ENCODE results near the gene SP140.
A peak's percentile ranks its signal among the peaks of the same experiment; 100 is the strongest.
"Not testable (repeated sequence)": the region's sequence is repeated elsewhere in the genome, so short reads cannot be mapped to it uniquely, and the experiment has no call there.

The SP140 gene

DNA sequence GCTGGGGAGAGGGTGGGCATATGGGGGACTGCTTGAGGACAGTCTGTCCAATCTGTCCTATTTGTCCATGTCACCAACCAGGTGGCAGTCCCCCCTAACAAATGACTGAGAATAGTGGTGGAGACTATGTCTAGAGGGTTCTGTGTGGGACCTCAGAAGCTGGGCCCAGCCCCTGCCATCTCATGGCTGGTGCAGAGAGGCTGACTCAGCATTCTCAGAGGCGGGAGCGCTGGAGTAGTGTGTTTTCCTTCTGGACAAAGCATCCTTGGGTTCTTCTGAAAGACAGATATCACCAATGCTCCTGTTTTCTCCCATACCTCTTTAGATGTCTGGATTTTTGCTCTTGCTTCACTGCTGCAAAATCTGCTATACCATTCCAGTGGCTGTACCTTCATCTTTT is 57.4 kb downstream of the SP140 start:
- Histone ChIP-seq H4K12ac (ENCODE audit: low read depth, low read length) (no peak overlapping the region), H3K79me2 (ENCODE audit: control insufficient read depth, insufficient read depth, low read length, poor library complexity) (no peaks in the 10 kb centered on the region), H3K27ac (ENCODE audit: low read depth, low read length) (no peak overlapping the region), H3K4ac (ENCODE audit: low read depth, low read length) (no peak overlapping the region), H2BK5ac (ENCODE audit: low read depth, low read length, poor library complexity) (no peak overlapping the region), H4K91ac (ENCODE audit: low read depth, low read length) (no peak overlapping the region), H2AK5ac (ENCODE audit: low read length) (no peak overlapping the region), H3K4me2 (ENCODE audit: low read length) (no peak overlapping the region), H3K18ac (ENCODE audit: low read length) (no peak overlapping the region), H3K23ac (ENCODE audit: low read length) (no peak overlapping the region), H3K9ac (ENCODE audit: low read length) (no peak overlapping the region), H2BK12ac (ENCODE audit: low read length) (no peak overlapping the region), H2BK120ac (ENCODE audit: insufficient read depth, low read length, poor library complexity) (no peak overlapping the region), H2AFZ (ENCODE audit: insufficient read depth, low read length, poor library complexity) (no peak overlapping the region), H4K8ac (ENCODE audit: low read depth, low read length) (no peak overlapping the region), H3K27me3 (ENCODE audit: insufficient read depth, low read length) (no peaks in the 10 kb centered on the region), H3K4me1 (ENCODE audit: control insufficient read depth in 1 of 2, insufficient read depth in 2 of 2, low read length in 2 of 2) (no peaks in the 10 kb centered on the region), H3K9me3 (ENCODE audit: insufficient read depth, low read depth, low read length) (no peaks in the 10 kb centered on the region), H3K14ac (ENCODE audit: low read length) (no peak overlapping the region), H3K79me1 (ENCODE audit: low read length) (no peaks in the 10 kb centered on the region), H3K36me3 (ENCODE audit: control insufficient read depth in 1 of 2, insufficient read depth in 2 of 2, low read length in 2 of 2) (no peaks in the 10 kb centered on the region), H3K4me3 (ENCODE audit: low read depth, low read length) (no peak overlapping the region)
- WGBS (ENCODE audit: extremely low coverage, insufficient coverage, insufficient read length): no CpG with 5 or more reads among the region's 2 CpGs
- DNase-seq: no peak

- DNase-seq: no peak
These were observed 60.5 kb downstream of the SP140 start for GRCh38 chr2:230286048-230286447.

DNA sequence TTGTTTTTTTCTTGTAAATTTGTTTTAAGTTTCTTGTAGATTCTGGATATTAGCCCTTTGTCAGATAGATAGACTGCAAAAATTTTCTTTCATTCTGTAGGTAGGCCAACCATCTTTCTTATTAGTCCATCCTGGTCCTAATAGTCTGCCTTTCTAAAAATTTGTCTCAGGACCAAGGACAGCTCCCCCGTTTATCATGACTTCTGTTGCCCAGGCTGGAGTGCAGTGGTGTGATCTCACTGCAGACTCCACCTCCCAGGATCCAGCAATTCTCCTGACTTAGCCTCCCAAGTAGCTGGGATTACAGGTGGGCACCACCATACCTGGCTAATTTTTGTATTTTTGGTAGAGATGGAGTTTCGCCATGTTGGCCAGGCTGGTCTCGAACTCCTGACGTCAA is 63.8 kb downstream of the SP140 start:
- H3K79me1 ChIP-seq (ENCODE audit: low read length); H3K36me3 ChIP-seq (ENCODE audit: control insufficient read depth in 1 of 2, insufficient read depth in 2 of 2, low read length in 2 of 2); H2AK5ac ChIP-seq (ENCODE audit: low read length); H3K14ac ChIP-seq (ENCODE audit: low read length); H2BK120ac ChIP-seq (ENCODE audit: insufficient read depth, low read length, poor library complexity); H3K9me3 ChIP-seq (ENCODE audit: insufficient read depth, low read depth, low read length); H2AFZ ChIP-seq (ENCODE audit: insufficient read depth, low read length, poor library complexity); H4K91ac ChIP-seq (ENCODE audit: low read depth, low read length); H3K4me3 ChIP-seq (ENCODE audit: low read depth, low read length); H4K8ac ChIP-seq (ENCODE audit: low read depth, low read length); H3K18ac ChIP-seq (ENCODE audit: low read length); H2BK12ac ChIP-seq (ENCODE audit: low read length); H3K79me2 ChIP-seq (ENCODE audit: control insufficient read depth, insufficient read depth, low read length, poor library complexity); H3K4me1 ChIP-seq (ENCODE audit: control insufficient read depth in 1 of 2, insufficient read depth in 2 of 2, low read length in 2 of 2); H3K27ac ChIP-seq (ENCODE audit: low read depth, low read length); H2BK5ac ChIP-seq (ENCODE audit: low read depth, low read length, poor library complexity); H3K9ac ChIP-seq (ENCODE audit: low read length); H3K4me2 ChIP-seq (ENCODE audit: low read length); H4K12ac ChIP-seq (ENCODE audit: low read depth, low read length); H3K4ac ChIP-seq (ENCODE audit: low read depth, low read length); H3K23ac ChIP-seq (ENCODE audit: low read length); H3K27me3 ChIP-seq (ENCODE audit: insufficient read depth, low read length): not testable (repeated sequence)
- no CpG with 5 or more reads among the region's 4 CpGs for WGBS (ENCODE audit: extremely low coverage, insufficient coverage, insufficient read length)
- peak; percentile 10 to 67 for DNase-seq

More at GRCh38 chr2:230286048-230286447, 60.5 kb downstream of the SP140 start:
- H3K14ac ChIP-seq (ENCODE audit: low read length): no peak overlapping the region
- H2BK5ac ChIP-seq (ENCODE audit: low read depth, low read length, poor library complexity): no peak overlapping the region
- no peaks in the 10 kb centered on the region for H3K27me3 ChIP-seq (ENCODE audit: insufficient read depth, low read length)
- no peak overlapping the region for H2AK5ac ChIP-seq (ENCODE audit: low read length)
- no peak overlapping the region for H2BK12ac ChIP-seq (ENCODE audit: low read length)
- H3K4me1 ChIP-seq (ENCODE audit: control insufficient read depth in 1 of 2, insufficient read depth in 2 of 2, low read length in 2 of 2): no peaks in the 10 kb centered on the region
- no peak overlapping the region for H3K9ac ChIP-seq (ENCODE audit: low read length)
- no peak overlapping the region for H3K27ac ChIP-seq (ENCODE audit: low read depth, low read length)
- H4K8ac ChIP-seq (ENCODE audit: low read depth, low read length): no peak overlapping the region
- H3K4ac ChIP-seq (ENCODE audit: low read depth, low read length): no peak overlapping the region
- H2AFZ ChIP-seq (ENCODE audit: insufficient read depth, low read length, poor library complexity): no peak overlapping the region
- H3K9me3 ChIP-seq (ENCODE audit: insufficient read depth, low read depth, low read length): no peaks in the 10 kb centered on the region
- no peak overlapping the region for H3K4me2 ChIP-seq (ENCODE audit: low read length)
- H4K91ac ChIP-seq (ENCODE audit: low read depth, low read length): no peak overlapping the region
- H3K79me2 ChIP-seq (ENCODE audit: control insufficient read depth, insufficient read depth, low read length, poor library complexity): no peaks in the 10 kb centered on the region
- H4K12ac ChIP-seq (ENCODE audit: low read depth, low read length): no peak overlapping the region
- no peak overlapping the region for H2BK120ac ChIP-seq (ENCODE audit: insufficient read depth, low read length, poor library complexity)
- H3K23ac ChIP-seq (ENCODE audit: low read length): no peak overlapping the region
- H3K36me3 ChIP-seq (ENCODE audit: control insufficient read depth in 1 of 2, insufficient read depth in 2 of 2, low read length in 2 of 2): no peaks in the 10 kb centered on the region
- no peak overlapping the region for H3K18ac ChIP-seq (ENCODE audit: low read length)
- no peaks in the 10 kb centered on the region for H3K79me1 ChIP-seq (ENCODE audit: low read length)
- H3K4me3 ChIP-seq (ENCODE audit: low read depth, low read length): no peak overlapping the region
- WGBS (ENCODE audit: extremely low coverage, insufficient coverage, insufficient read length): no CpG with 5 or more reads among the region's 3 CpGs

DNA sequence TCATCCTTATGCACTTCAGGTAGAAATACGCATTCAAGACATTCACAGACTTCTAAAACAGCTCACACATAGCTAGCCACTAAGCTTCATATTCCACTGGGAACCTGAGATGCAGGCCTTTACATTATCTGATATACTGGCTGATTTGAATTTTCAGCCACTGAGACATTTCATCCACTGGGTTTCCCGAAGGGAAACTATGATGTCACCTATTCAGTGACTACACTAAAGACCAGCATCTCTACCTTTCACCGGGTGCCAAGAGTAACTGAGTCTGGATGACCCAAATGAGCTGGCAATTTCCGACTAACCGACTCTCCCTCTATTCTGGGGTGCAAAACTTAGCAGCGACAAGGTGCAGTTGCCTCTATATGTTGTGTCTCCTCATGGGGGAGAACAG is 69.7 kb downstream of the SP140 start:
- H3K4me3 ChIP-seq (ENCODE audit: low read depth, low read length): no peak overlapping the region
- H3K79me2 ChIP-seq (ENCODE audit: control insufficient read depth, insufficient read depth, low read length, poor library complexity): no peaks in the 10 kb centered on the region
- no peak overlapping the region for H2AK5ac ChIP-seq (ENCODE audit: low read length)
- H4K91ac ChIP-seq (ENCODE audit: low read depth, low read length): no peak overlapping the region
- peak; percentile 4 to 55 for DNase-seq
- no peak overlapping the region for H3K14ac ChIP-seq (ENCODE audit: low read length)
- no peak overlapping the region for H3K4ac ChIP-seq (ENCODE audit: low read depth, low read length)
- H2AFZ ChIP-seq (ENCODE audit: insufficient read depth, low read length, poor library complexity): no peak overlapping the region
- no peak overlapping the region for H3K9ac ChIP-seq (ENCODE audit: low read length)
- peaks cover 1% of the 10 kb centered on the region for H3K9me3 ChIP-seq (ENCODE audit: insufficient read depth, low read depth, low read length)
- H3K4me1 ChIP-seq (ENCODE audit: control insufficient read depth in 1 of 2, insufficient read depth in 2 of 2, low read length in 2 of 2): no peaks in the 10 kb centered on the region
- no peaks in the 10 kb centered on the region for H3K27me3 ChIP-seq (ENCODE audit: insufficient read depth, low read length)
- H4K8ac ChIP-seq (ENCODE audit: low read depth, low read length): no peak overlapping the region
- H3K79me1 ChIP-seq (ENCODE audit: low read length): no peaks in the 10 kb centered on the region
- H4K12ac ChIP-seq (ENCODE audit: low read depth, low read length): no peak overlapping the region
- no peak overlapping the region for H2BK120ac ChIP-seq (ENCODE audit: insufficient read depth, low read length, poor library complexity)
- no peak overlapping the region for H2BK5ac ChIP-seq (ENCODE audit: low read depth, low read length, poor library complexity)
- H2BK12ac ChIP-seq (ENCODE audit: low read length): no peak overlapping the region
- H3K27ac ChIP-seq (ENCODE audit: low read depth, low read length): no peak overlapping the region
- H3K4me2 ChIP-seq (ENCODE audit: low read length): no peak overlapping the region
- no CpG with 5 or more reads among the region's 6 CpGs for WGBS (ENCODE audit: extremely low coverage, insufficient coverage, insufficient read length)
- no peak overlapping the region for H3K18ac ChIP-seq (ENCODE audit: low read length)
- no peaks in the 10 kb centered on the region for H3K36me3 ChIP-seq (ENCODE audit: control insufficient read depth in 1 of 2, insufficient read depth in 2 of 2, low read length in 2 of 2)
- H3K23ac ChIP-seq (ENCODE audit: low read length): no peak overlapping the region

Measured in trophoblast cell (in vitro differentiated cells and primary cell).